Lung (tissue), 12 donors: ENCODE measurements around the gene MYRIP. TPM values are rescaled to one million over a fixed set of nuclear protein-coding genes. Genes with fewer than 3 reads are reported as not detected.

Experiments
- ATAC-seq: fragments of 200-7000 bp; cut with Tn5 transposase; one replicate; pipeline ENCODE4 v1.9.1; 2020; ENCODE audit warnings: moderate number of reproducible peaks; ENCODE audit not compliant: insufficient read depth, low FRiP score
- DNase-seq, 3 donors: peaks; one replicate each; pipeline ENCODE4 v3.0.0-alpha.2; 2013 to 2017
- H3K27ac ChIP-seq, 2 donors: one replicate each; pipeline ENCODE4 v1.5.1; 2013; ENCODE audit warnings: mild to moderate bottlenecking in 2 of 2, moderate library complexity in 2 of 2, control low read depth in 1 of 2, inconsistent platforms in 1 of 2, low read depth in 1 of 2, low read length in 1 of 2
- H3K27me3 ChIP-seq, 3 donors: one replicate each; pipeline ENCODE4 v1.5.1; 2013; ENCODE audit warnings: low read length in 2 of 3; ENCODE audit not compliant: control insufficient read depth in 3 of 3, insufficient read depth in 3 of 3
- H3K36me3 ChIP-seq, 4 donors: one replicate each; pipeline ENCODE4 v1.5.1; 2013; ENCODE audit warnings: low read length in 4 of 4, mild to moderate bottlenecking in 1 of 4, moderate library complexity in 1 of 4; ENCODE audit not compliant: control insufficient read depth in 4 of 4, insufficient read depth in 4 of 4
- H3K4me1 ChIP-seq, 5 donors: one replicate each; pipeline ENCODE4 v1.5.1; 2013; ENCODE audit warnings: low read length in 5 of 5, mild to moderate bottlenecking in 2 of 5, moderate library complexity in 1 of 5; ENCODE audit not compliant: control insufficient read depth in 5 of 5, insufficient read depth in 5 of 5
- H3K4me3 ChIP-seq: one replicate; pipeline ENCODE4 v1.5.1; 2013; ENCODE audit warnings: mild to moderate bottlenecking, control low read depth, moderate library complexity
- H3K9ac ChIP-seq, 2 donors: one replicate each; pipeline ENCODE4 v1.5.1; 2013; ENCODE audit warnings: low read length in 2 of 2, control low read depth in 1 of 2; ENCODE audit not compliant: insufficient read depth in 1 of 2
- H3K9me3 ChIP-seq, 4 donors: one replicate each; pipeline ENCODE4 v1.5.1; 2013; ENCODE audit warnings: low read length in 3 of 4, mild to moderate bottlenecking in 1 of 4, moderate library complexity in 1 of 4; ENCODE audit not compliant: control insufficient read depth in 4 of 4, insufficient read depth in 3 of 4
- WGBS, 2 donors: extraction: QIAGEN DNeasy Blood & Tissue Kit; methylation state at CpG; one replicate each; pipeline ENCODE4 v1.1.7; 2013; 5-methylcytosine and 5-hydroxymethylcytosine counted together
- polyA plus RNA-seq, 2 donors: library from polyadenylated mRNA; stranded (reverse); fragments of 200-250 nt; gene quantifications; one replicate each; pipeline ENCODE4 v1.2.1, GENCODE V29; 2013
- total RNA-seq, 2 donors: library from RNA; depleted of rRNA in 1 of 2; stranded (reverse); fragments of >200 nt in 1 of 2; gene quantifications; one replicate each; pipeline ENCODE4 v1.2.1, GENCODE V29; 2014 to 2021
- TF ChIP-seq, protein P1 (sequence below): IDR thresholded peaks from 2 replicates; pipeline ENCODE4 v1.5.1; 2012; ENCODE audit warnings: mild to moderate bottlenecking; ENCODE audit errors: control extremely low read depth, extremely low read depth
- donor health status: control.
- donor health status: control.
- donor health status: Bipolar disorder and iron deficiency.
- donor health status: healthy.
- donor health status: DM: yes; HTN: yes; CAD: no.

The MYRIP gene
- total and polyA plus RNA-seq, 4 donors: 0.30 to 2.5 (median 0.77) TPM

DNA sequence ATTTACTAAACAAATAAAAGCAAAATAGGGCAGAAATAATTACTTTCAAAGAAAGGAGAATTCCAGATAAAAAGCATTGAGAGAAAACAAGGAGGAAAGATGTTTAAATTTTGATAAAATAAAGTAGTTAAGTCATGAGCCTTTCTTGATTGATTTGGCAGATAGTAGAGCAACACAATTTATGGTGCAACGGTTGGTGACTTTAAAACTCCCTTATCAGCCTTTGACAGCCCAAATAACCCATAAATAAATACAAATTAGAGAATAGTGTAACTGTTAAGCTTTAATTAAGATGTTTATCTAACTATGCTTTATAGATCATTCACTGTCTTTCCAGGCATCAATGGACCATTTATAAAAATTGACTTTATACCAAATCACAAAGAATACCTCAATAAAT is 446.1 kb downstream of the MYRIP start:
- ATAC-seq: no peak
- WGBS, 2 donors: 26 to 56% methylated on average over 1 of the region's 1 CpG
- TF ChIP-seq, protein P1, sequence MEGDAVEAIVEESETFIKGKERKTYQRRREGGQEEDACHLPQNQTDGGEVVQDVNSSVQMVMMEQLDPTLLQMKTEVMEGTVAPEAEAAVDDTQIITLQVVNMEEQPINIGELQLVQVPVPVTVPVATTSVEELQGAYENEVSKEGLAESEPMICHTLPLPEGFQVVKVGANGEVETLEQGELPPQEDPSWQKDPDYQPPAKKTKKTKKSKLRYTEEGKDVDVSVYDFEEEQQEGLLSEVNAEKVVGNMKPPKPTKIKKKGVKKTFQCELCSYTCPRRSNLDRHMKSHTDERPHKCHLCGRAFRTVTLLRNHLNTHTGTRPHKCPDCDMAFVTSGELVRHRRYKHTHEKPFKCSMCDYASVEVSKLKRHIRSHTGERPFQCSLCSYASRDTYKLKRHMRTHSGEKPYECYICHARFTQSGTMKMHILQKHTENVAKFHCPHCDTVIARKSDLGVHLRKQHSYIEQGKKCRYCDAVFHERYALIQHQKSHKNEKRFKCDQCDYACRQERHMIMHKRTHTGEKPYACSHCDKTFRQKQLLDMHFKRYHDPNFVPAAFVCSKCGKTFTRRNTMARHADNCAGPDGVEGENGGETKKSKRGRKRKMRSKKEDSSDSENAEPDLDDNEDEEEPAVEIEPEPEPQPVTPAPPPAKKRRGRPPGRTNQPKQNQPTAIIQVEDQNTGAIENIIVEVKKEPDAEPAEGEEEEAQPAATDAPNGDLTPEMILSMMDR: no peak
- H3K4me1 ChIP-seq: peaks cover 0 to 9% (median 0%) of the 10 kb centered on the region in 5 donors
- H3K9me3 ChIP-seq: no peaks in the 10 kb centered on the region
- H3K4me3 ChIP-seq: no peak overlapping the region
- H3K27ac ChIP-seq: no peak overlapping the region
- no peak for DNase-seq
- no peaks in the 10 kb centered on the region for H3K36me3 ChIP-seq
- no peak overlapping the region for H3K9ac ChIP-seq
- no peaks in the 10 kb centered on the region for H3K27me3 ChIP-seq

DNA sequence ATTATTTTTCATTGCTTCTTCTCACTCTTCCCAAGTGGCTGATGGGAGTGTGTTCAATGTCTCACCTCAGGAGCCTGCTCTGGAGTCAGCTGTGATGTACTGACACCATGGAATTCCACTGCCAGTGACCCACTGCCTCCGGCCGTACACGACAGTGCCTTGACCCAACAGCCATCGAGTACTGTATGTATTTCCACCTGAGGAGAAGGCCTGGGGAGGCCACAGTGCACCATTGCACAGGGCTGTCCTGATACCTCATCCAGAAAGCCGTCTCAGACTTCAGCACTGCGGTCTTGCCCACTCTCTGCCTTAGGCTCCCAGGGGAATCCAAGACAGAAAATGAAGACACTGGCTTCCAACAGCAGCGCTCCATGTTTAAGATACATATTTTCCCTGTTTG is 448.7 kb downstream of the MYRIP start:
- peaks cover 0 to 2% (median 0%) of the 10 kb centered on the region in 4 donors for H3K9me3 ChIP-seq
- no peak overlapping the region for H3K9ac ChIP-seq
- no peak for DNase-seq
- H3K27ac ChIP-seq: no peak overlapping the region
- no peaks in the 10 kb centered on the region for H3K27me3 ChIP-seq
- ATAC-seq: no peak
- no peaks in the 10 kb centered on the region for H3K36me3 ChIP-seq
- no peak overlapping the region for H3K4me3 ChIP-seq
- TF ChIP-seq, protein P1: no peak
- H3K4me1 ChIP-seq: peaks cover 0 to 9% (median 0%) of the 10 kb centered on the region in 5 donors
- 93 to 96% methylated on average over 7 of the region's 7 CpGs for WGBS, 2 donors

DNA sequence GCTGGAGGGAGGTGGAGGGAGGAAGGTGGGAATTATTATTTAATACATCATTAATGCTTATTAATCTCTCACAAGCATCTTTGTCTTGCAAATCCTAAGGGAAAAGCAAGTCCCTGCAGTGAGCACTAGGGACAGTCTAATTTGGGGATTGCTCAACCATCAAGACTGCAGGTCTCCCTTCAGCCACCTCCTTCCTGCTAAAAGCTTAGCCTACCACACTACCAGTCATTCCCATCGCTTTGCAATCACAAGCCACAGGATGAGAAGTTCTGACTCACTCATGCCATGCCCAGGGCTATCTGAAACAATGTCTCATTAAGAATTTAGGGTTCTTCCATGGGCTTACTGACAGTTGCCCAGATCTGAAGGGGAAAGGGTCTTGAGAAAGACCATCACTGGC is 449.1 kb downstream of the MYRIP start:
- Histone ChIP-seq H3K4me1 (peaks cover 0 to 9% (median 0%) of the 10 kb centered on the region in 5 donors), H3K9me3 (peaks cover 0 to 2% (median 0%) of the 10 kb centered on the region in 4 donors), H3K27ac (no peak overlapping the region), H3K27me3 (no peaks in the 10 kb centered on the region), H3K4me3 (no peak overlapping the region), H3K36me3 (no peaks in the 10 kb centered on the region), H3K9ac (no peak overlapping the region)
- DNase-seq: no peak
- 50 to 78% methylated on average over 1 of the region's 1 CpG for WGBS, 2 donors
- ATAC-seq: no peak
- TF ChIP-seq, protein P1: no peak

DNA sequence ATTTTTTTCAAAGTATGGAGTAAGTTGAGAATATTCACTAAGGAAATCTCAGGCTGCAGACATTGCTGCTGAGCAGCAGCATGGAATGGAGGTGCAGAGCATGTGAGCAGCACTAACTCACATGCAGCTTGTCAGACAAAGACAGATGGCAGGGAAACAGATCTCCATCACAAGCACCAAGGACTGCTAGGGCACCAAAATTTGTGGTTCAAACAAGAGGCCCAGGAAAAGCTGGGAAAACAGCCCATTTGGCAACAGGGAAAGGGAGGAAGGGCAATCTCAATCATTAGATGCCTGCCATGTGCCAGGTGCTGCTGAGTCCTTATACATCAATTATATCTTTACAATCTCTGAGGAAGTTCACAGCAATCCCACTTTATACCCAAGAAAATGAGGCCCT is 452.9 kb downstream of the MYRIP start:
- Histone ChIP-seq H3K9me3 (peaks cover 0 to 4% (median 0%) of the 10 kb centered on the region in 4 donors), H3K9ac (no peak overlapping the region), H3K36me3 (no peaks in the 10 kb centered on the region), H3K4me3 (no peak overlapping the region), H3K27ac (no peak overlapping the region), H3K27me3 (no peaks in the 10 kb centered on the region), H3K4me1 (peaks cover 0 to 9% (median 0%) of the 10 kb centered on the region in 5 donors)
- no peak for DNase-seq
- no peak for ATAC-seq
- TF ChIP-seq, protein P1: no peak
